NK-92 treated with Interleukin-12 subunit alpha and Interleukin-12 subunit beta, amount 100 ng/mL, for 24 hours (cell line): ENCODE results near the gene SGTA.

Source experiments
- DNase-seq: peaks from one replicate; lab custom pipeline; 2025; lab: John Stamatoyannopoulos, UW

Gene SGTA

DNA sequence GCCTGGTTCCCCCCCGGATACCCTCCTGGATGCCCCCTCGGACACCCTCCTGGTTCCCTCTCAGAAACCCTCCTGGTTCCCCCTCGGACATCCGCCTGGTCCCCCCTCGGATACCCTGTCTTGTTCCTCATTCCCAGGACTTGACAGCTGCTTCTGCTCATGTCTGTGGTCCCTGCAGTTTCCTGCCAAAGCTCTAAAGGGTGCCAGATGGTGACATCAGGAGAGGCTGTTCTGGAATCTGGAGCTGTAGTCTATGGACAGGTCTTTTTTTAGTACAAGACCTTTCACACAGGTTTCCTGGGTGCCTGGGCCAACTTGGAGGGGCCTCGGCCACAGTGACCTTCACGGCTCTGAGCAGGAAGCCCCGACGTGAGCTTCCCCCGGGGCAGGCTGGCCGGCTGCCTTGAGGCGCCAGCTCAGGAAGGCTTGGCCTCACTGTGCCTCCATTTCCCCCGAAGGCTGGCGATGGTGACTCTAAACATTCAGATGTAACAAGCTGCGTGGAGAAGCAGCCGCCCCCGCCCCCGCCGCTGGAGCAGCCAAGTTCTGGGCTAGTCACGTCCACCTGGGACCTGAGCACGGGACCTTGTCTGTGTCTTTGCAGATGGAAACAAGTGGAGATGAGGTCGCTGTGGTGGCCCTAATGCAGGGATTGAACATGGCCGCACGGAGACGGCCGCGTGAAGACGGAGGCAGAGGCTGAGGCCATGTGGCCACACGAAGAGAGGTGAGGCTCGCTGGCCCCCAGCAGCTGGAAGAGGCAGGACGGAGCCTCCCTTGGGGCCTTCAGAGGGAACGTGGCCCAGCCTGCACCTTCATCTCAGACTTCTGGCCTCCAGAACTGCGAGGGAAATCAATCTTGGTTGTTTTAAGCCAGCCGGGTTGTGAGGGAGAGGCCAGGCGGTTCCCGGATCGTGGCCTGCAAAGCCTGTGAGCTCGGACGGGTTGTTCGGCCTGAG is 12.7 kb downstream of the SGTA start:
- no peak for DNase-seq

DNA sequence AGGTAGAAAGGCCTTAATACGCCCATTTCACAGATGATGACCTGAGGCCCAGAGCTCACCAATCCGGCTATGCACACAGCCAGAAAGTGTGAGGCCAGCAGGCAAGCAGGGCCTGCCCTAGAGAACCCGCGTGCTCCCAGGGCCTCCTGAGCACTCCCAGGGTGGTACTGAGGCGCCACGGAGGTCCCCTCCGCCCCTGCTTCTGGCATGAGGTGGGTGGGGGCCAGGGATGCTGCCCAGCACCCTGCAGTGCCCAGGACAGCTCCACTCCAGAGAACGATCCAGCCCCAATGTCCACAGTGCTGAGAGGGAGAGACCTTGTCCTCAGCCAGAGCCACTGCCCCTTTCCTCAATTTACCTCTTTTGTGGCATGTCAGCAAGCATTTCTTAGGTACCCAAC is 13.9 kb downstream of the SGTA start:
- DNase-seq, result no peak

DNA sequence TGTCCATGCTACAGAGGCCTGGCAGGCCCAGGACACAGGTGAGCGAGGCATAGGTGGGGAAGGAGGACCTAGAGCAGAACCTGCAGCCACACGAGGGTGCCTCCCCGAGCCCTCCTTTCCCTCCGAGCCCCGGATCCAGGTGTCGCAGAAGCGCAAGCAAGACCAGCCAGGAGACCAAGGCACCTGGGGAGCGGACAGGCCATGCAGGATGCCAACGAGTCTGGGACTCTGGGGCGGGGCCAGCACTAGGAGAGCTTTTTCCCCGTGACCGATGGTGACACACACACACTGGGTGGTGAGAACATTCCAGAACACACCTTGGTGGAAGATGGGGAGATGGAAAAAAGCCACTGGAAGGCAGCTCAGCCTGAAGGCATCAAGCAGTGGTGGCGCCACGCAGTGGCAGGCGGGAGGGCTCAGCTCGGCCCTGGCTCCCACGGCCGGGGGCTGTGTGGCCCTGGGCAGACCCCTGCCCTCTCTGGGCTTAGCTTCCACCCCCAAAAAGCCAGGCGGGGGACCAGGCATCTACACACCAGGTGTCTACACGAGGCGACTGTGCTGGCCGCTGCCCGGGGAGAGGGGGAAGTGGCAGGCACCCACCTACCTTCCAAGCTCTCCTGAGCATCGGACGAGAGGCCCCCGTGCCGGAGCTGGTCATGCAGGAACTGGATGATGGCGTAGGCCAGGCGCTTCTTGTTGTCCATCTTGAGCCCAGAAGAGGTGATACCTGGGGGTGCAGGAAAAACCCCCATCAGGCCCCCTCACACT is 14.5 kb downstream of the SGTA start:
- DNase-seq, result no peak

DNA sequence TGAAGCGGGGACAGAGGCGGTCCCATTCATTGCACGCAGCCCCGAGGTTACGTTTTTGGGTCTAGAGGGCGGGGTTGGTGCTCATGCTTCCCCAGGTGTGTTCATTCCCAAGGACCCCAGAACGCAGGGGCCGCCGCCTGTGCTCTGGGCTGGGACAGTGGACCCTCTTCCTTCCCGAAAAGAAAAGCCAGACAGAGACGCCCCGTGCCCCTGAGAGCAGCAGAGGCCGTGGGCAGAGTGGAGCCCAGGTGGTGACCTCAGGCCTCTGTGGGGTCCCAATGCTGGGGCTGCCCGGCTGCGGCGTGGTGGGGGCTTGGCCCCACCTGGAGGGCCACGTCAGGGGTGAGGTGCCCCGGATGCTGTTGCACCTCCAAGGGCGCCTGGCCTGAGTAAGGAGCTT is 15.4 kb downstream of the SGTA start:
- DNase-seq, result no peak

DNA sequence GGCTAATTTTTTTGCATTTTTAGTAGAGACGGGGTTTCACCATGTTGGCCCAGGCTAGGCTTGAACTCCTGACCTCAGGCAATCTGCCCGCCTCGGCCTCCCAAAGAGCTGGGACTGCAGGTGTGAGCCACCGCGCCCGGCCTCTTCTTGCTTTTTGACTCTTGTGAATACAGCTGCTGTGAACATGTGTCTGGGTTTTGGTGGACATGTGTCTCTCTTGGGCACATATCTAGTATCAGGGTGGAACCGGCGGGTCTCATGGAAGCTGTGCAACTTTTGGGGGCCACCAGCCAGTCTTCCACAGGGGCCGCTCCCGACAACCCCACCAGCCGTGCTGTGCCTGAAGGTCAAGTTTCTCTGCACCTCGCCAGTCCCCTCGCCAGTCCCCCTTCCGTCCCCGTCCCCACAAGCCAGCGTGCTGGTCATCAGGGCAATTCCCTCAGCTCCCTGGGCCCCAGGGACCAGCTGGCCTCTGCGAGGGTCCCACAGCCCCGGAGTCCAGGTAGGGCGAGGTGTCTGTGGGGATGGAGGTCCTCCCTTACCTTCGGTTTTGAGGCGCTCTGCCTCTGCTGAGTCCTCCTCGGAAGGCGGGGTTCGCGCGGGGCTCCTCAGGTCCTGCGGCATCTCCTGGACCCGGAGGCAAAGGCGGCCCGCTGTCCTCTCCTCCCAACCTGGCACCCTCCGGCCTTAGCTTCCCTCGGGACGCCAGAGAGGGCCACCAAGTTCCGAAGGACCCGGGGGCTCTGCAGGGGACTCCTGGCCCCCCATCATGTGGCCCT is 16.3 kb downstream of the SGTA start:
- no peak for DNase-seq

DNA sequence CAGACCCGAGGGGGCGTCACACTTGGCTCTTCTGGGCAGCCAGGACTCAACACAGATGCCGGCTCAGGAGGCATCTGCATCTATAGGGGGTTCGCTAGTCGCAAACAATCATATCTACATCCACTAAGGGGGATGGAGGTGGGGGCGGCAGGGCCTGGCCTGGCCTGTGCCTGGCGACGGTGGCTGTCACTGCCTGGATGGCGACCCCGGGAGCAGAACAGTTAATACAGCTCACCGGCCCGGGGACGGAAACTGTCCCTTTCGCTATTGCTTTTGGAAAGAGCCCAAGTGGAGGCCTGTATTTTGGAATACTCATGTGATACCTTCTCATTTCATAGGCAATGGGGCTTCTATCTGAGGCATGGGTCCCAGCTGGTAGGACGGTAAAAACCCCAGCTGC is 17.7 kb downstream of the SGTA start:
- no peak for DNase-seq

DNA sequence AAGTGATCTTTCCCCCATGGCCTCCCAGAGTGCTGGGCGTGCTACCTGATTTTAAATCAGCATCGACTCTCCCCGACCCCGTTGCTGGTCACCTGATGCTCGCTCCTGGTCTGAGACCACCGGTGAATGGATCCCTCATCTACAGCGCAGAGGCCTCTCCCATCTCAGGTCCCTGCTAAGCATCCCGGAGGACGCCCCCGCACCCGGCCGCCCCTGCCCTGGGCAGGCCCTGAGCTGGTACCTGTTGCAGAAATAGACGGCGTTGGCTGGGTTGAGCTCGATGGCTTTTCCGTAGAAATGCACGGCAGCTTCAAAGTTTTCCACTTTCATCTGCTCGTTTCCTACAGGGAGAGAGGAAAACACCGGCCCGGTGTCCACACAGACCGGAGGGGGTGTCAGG is 18.1 kb downstream of the SGTA start:
- DNase-seq, result no peak

DNA sequence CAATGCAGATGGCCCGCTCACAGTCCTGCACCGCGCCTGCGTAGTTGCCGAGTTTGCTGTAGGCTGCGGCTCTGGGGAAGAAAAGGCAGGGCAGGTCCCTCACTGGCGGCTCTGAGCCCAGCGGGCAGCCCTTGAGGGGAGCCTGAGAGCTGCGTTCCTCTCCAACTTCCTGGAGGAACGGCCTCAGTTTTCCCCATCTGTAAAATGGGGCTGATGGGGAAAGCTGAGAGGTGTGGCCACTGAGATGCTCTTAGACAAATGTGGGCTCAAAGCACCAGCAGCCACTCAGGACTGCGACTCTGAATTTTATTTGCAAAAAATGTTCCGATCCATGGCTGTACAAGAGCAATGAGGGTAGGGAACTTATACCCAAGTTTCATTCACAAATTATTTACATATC is 19.4 kb downstream of the SGTA start:
- no peak for DNase-seq

DNA sequence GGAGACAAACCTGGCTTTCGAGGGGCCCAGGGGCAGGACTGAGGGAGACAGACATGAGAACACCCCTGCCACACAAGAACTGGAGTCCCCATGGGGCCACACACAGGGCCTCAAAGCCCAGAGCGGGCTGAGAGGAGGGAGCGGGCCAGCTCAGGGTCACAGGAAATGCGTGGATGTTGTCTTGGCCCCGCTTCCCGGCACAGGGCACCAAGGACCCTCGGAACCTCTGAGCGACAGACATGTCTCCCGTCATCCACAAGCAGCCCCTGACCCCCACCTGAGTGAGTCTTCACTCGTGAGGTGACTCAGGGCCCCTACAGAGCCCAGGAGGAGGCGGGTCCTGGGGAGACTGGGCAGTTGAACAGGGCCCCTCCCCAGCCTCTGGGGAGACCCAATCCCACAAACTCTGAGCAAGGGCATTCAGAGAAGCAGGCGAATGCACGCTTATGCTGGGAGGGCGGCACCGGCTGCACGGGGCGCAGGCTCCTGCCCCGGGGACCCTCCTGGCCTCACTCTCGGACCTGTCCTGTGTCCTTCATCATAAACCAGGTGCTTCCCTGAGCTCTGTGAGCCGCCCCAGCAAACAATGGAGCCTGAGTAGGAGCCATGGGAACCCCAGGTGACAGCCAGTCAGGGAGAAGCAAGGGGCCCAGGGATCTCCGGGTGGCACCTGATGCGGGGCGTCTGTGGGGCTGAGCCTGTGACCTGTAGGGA is 20.1 kb downstream of the SGTA start:
- DNase-seq, result no peak

DNA sequence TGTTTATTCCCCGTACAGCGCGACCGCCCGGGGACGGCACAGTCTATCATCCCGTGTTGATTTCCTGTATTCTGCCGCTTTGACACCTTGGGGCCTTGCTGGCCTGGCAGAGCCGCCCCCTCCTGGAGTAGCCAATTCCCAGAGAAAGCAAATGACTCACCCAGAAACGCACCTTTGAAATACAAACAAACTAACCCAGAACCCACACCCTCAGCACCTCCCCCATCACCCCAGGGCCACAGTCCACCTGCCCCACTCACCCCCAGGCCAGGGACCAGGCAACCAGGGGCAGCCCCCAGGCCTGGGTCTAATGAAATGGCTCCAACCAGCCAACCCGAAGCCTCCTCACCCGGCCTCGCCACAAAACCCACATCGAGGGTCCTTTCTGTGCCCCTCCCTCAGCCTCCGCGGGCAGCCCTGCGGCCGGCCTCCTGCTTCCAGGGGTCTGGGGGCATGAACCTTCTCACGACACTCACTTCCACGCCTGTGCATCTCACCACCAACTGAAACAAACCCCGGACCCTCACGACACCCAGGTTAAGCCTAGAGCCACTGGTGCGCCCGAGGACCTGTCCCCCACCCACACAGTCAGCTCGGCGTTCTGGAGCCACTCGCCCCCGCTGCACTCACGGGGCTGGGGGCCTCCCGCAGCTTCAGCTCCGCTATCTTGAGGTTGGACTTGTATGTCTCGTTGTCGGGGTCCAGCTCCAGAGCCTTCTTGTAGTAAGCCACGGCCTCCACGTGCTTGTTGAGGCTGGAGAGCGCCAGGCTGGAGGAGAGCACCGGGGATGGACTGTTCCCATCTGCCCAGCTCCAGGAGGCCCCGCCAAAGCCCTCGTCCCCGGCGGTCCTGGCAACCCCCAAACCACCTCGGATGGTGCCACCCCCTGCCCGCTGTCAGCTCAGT is 20.9 kb downstream of the SGTA start:
- no peak for DNase-seq

DNA sequence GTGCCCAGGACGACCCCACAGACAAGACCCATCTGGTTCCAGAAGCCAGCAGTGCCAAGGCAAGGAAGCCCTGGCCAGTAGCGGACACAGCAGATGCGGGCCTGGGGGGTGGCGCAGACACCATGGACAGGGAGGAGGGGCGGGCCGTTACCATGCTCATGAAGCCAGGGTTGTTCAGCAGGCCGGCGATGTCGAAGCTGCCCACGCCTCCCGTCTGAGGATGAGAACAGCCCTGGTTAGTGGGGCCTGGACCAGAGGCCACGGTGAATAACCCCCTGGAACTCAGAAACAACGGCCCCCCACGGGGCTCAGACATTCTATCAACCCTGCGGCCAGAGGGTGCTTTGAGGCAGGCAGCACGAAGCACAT is 21.8 kb downstream of the SGTA start:
- DNase-seq, result no peak

DNA sequence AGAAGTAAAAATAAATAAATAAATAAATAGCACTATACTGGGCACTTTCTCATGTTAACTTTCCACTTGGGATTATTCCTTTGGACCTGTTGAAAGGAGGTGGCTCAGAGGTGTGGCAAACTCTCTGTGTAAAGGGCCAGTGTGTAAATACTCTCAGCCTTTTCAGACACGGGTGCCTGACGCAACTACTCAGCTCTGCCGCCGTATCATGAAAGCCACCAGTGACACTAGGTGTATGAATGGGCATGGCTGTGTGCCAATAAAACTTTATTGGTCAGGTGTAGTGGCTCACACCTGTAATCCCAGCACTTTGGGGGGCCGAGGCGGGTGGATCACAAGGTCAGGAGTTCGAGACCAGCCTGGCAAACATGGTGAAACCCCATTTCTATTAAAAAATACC is 23.1 kb downstream of the SGTA start:
- DNase-seq, result no peak

DNA sequence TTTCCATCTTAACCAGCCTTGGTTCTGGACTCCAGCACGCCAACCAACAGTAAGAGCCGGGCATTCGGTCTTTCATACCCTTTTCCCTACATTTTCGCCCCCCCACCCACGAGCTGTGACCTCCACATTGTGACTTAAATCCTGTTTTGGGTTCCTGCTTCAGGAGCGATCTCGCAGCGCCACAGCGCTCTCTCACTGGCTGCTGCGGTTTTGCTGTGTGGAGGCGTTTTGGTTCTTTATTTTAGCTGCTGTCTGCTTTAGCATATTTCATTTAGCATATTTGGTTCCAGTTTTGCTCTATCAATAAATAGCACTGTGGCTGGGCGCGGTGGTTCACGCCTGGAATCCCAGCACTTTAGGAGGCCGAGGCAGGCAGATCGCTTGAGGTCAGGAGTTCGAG is 23.7 kb downstream of the SGTA start:
- no peak for DNase-seq

DNA sequence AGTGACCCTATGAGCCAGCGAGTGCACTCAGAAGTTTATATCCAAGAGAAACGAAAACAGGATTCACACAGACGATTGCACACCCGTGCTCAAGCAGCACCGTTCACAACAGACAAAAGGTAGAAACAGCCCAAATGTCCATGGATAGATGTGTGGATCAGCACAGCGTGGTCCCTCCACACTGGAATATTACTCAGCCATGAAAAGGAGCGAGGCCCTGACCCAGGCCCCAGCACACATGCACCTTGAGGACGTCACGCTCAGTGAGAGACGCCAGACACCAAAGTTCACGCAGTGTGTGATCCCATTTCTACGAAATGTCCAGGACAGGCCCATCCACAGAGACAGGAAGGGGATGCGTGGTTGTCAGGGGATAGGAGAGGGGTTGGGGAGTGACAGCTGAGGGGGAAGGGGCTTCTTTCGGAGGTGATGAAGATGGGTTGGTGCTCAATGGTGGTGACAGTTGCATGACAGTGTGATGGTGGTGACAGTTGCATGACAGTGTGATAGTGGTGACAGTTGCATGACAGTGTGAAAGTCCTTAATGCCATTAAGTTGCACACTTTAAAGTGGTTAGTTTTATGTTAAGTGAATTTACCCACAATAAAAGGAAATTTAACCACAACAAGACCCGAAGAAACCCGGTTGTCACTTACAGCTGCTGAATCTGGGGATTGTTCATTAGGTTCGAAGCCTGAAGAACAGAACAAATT is 24.3 kb downstream of the SGTA start:
- DNase-seq, result no peak

DNA sequence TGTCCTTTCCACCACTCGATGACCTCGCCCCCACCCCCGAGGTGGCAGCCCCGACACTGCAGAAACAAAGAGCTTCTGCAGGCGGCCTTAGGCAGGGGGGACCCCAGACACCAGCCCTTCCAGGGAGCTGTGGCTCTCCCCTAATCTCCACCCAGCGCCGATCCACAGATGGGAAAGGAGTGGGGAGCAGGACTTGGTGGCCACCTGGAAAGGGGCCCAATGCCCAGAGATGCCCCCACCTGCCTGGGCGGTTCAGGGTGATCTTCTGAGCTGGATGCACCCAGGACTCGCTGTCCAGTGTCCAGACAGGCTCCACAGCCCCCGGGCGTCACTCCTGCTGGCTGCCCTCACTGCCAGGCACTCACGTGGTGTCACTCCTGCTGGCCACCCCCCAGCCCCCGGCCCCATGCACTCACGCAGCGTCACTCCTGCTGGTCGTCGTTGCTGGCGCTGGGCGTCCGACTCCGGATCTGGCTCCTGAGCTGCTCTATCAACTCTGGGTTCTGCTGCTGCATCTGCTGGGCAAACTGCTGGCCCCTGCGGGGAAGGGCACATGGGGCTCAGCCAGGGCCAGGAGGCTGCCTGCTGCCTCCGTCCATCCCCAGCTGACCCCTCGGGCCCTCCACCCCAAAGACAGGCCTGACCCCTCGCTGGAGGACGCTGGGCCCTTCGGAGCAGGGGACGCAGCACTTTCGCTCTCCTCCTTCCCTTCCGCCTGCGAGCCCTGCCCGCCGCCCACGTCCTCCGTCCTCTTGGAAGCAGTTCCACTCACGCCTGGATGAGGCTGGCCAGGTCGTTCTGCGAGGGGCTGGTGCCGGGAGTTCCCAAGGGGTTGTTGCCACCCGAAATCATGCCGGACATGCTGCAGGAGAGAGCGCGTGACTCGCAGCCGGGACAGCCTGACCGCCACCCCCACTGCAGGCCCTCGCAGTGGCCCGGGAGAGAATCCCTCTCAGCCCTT is 25.9 kb downstream of the SGTA start:
- no peak for DNase-seq

DNA sequence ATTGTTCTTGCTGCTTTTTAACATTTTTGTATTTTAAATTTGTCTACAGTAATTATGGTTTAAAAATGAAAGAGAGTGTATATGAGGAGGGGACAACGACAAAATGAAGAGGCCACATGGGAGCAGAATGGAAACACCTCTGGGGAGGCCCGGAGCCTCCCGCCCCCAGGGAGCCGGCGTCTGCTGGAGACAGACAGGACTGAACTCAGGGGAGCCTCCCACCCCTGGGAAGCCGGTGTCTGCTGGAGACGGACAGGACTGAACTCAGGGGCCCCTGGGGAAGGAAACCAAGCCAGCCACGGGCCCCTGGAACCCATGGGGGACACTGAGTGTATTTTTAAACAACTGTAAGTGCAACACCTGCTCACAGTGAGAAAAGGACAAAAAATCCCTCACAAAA is 26.6 kb downstream of the SGTA start:
- DNase-seq, result no peak

DNA sequence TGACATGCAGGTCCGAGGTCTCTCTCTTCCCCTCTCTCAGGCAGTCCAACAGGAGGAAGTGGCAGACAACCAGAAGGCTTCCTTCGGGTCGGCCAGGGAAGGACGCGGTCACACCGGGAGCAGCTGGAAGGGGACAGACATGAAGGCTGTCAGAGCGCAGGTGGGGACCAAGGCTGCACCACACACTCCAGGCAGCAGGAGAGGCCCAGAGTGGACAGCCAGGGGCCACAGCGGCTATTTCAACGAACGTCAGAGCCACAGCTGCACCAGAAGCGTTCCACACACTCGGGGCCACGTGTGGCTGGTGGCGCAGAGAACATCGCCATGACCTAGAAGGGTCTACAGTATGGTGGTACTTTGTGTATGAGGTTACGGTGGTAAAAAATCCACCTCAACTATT is 27.3 kb downstream of the SGTA start:
- no peak for DNase-seq

DNA sequence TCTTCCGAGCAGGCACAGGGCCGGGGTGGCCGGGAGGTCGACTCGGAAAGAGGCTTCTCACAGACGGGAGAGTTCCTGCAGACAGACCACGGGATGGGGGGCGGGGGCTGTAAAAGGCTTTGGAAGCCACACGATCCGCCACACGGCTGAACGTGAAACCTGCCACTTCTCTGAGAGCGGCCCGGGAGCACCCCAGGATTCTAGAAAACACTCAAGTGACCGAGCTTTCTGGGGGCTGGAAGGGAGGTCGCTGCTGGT is 27.7 kb downstream of the SGTA start:
- no peak for DNase-seq
